Measurements from ENCODE around the gene C12orf75.
"Not testable (repeated sequence)": the region's sequence is repeated elsewhere in the genome, so short reads cannot be mapped to it uniquely, and the experiment has no call there.

C12orf75 gene

GRCh38 chr12:105393587-105393986 lies 63.1 kb downstream of the C12orf75 start:
- H3K36me3 ChIP-seq (ENCODE audit: insufficient read depth, low read length) = no peaks in the 10 kb centered on the region
- TF ChIP-seq FOXP2 (optimal IDR thresholded peaks at IDR 0.05; ENCODE audit: control extremely low read depth, extremely low read length, insufficient read depth) = no peak
- no peak for TF ChIP-seq EZH2 (IDR thresholded peaks at IDR 0.05)
- no peak for TF ChIP-seq POLR2AphosphoS5 (IDR thresholded peaks at IDR 0.05; ENCODE audit: borderline replicate concordance, low read depth, low read length)
- no peaks in the 10 kb centered on the region for H3K9me3 ChIP-seq (ENCODE audit: low read depth, low read length)
- H3K9ac ChIP-seq (ENCODE audit: insufficient read length) = no peak overlapping the region
- no peak for DNase-seq (ENCODE audit: low read depth, low spot score)
- no peak overlapping the region for H3K27ac ChIP-seq
- H3K4me3 ChIP-seq = no peak overlapping the region

GRCh38 chr12:105396024-105396423 lies 65.5 kb downstream of the C12orf75 start:
- H3K9me3 ChIP-seq (ENCODE audit: low read depth, low read length) = no peaks in the 10 kb centered on the region
- no peaks in the 10 kb centered on the region for H3K36me3 ChIP-seq (ENCODE audit: insufficient read depth, low read length)
- no peak for DNase-seq (ENCODE audit: low read depth, low spot score)
- H3K27ac ChIP-seq = no peak overlapping the region
- no peak overlapping the region for H3K4me3 ChIP-seq
- no peak overlapping the region for H3K9ac ChIP-seq (ENCODE audit: insufficient read length)
- TF ChIP-seq POLR2AphosphoS5 (IDR thresholded peaks at IDR 0.05; ENCODE audit: borderline replicate concordance, low read depth, low read length) = no peak
- no peak for TF ChIP-seq EZH2 (IDR thresholded peaks at IDR 0.05)
- no peak for TF ChIP-seq FOXP2 (optimal IDR thresholded peaks at IDR 0.05; ENCODE audit: control extremely low read depth, extremely low read length, insufficient read depth)

- H3K27ac ChIP-seq = no peak overlapping the region
- H3K4me3 ChIP-seq = no peak overlapping the region
- no peaks in the 10 kb centered on the region for H3K9me3 ChIP-seq (ENCODE audit: low read depth, low read length)
- H3K36me3 ChIP-seq (ENCODE audit: insufficient read depth, low read length) = no peaks in the 10 kb centered on the region
- TF ChIP-seq FOXP2 (optimal IDR thresholded peaks at IDR 0.05; ENCODE audit: control extremely low read depth, extremely low read length, insufficient read depth) (no peak), POLR2AphosphoS5 (IDR thresholded peaks at IDR 0.05; ENCODE audit: borderline replicate concordance, low read depth, low read length) (no peak), EZH2 (IDR thresholded peaks at IDR 0.05) (no peak)
- DNase-seq (ENCODE audit: low read depth, low spot score) = no peak
- H3K9ac ChIP-seq (ENCODE audit: insufficient read length) = no peak overlapping the region
Measured at GRCh38 chr12:105396983-105397382, 66.5 kb downstream of the C12orf75 start.

- Histone ChIP-seq H3K36me3 (ENCODE audit: insufficient read depth, low read length) (no peaks in the 10 kb centered on the region), H3K4me3 (no peak overlapping the region), H3K27ac (no peak overlapping the region), H3K9me3 (ENCODE audit: low read depth, low read length) (no peaks in the 10 kb centered on the region), H3K9ac (ENCODE audit: insufficient read length) (no peak overlapping the region)
- DNase-seq (ENCODE audit: low read depth, low spot score) = no peak
- no peak for TF ChIP-seq EZH2 (IDR thresholded peaks at IDR 0.05)
- no peak for TF ChIP-seq POLR2AphosphoS5 (IDR thresholded peaks at IDR 0.05; ENCODE audit: borderline replicate concordance, low read depth, low read length)
- no peak for TF ChIP-seq FOXP2 (optimal IDR thresholded peaks at IDR 0.05; ENCODE audit: control extremely low read depth, extremely low read length, insufficient read depth)
Measured at GRCh38 chr12:105398930-105399329, 68.4 kb downstream of the C12orf75 start.

GRCh38 chr12:105399428-105400081 lies 69.1 kb downstream of the C12orf75 start:
- H3K4me3 ChIP-seq = no peak overlapping the region
- no peak overlapping the region for H3K9ac ChIP-seq (ENCODE audit: insufficient read length)
- H3K9me3 ChIP-seq (ENCODE audit: low read depth, low read length) = no peaks in the 10 kb centered on the region
- no peak for TF ChIP-seq EZH2 (IDR thresholded peaks at IDR 0.05)
- no peak for TF ChIP-seq POLR2AphosphoS5 (IDR thresholded peaks at IDR 0.05; ENCODE audit: borderline replicate concordance, low read depth, low read length)
- no peak overlapping the region for H3K27ac ChIP-seq
- no peak for DNase-seq (ENCODE audit: low read depth, low spot score)
- no peaks in the 10 kb centered on the region for H3K36me3 ChIP-seq (ENCODE audit: insufficient read depth, low read length)

- TF ChIP-seq POLR2AphosphoS5 (IDR thresholded peaks at IDR 0.05; ENCODE audit: borderline replicate concordance, low read depth, low read length) = no peak
- no peak for TF ChIP-seq EZH2 (IDR thresholded peaks at IDR 0.05)
- TF ChIP-seq FOXP2 (optimal IDR thresholded peaks at IDR 0.05; ENCODE audit: control extremely low read depth, extremely low read length, insufficient read depth) = no peak
- Histone ChIP-seq H3K9me3 (ENCODE audit: low read depth, low read length) (no peaks in the 10 kb centered on the region), H3K27ac (no peak overlapping the region), H3K36me3 (ENCODE audit: insufficient read depth, low read length) (no peaks in the 10 kb centered on the region), H3K4me3 (no peak overlapping the region), H3K9ac (ENCODE audit: insufficient read length) (no peak overlapping the region)
- DNase-seq (ENCODE audit: low read depth, low spot score) = no peak
Measured at GRCh38 chr12:105400227-105400626, 69.7 kb downstream of the C12orf75 start.

GRCh38 chr12:105401198-105401597 lies 70.7 kb downstream of the C12orf75 start:
- H3K9ac ChIP-seq (ENCODE audit: insufficient read length) = no peak overlapping the region
- no peak for DNase-seq (ENCODE audit: low read depth, low spot score)
- TF ChIP-seq EZH2 (IDR thresholded peaks at IDR 0.05) = no peak
- no peak for TF ChIP-seq FOXP2 (optimal IDR thresholded peaks at IDR 0.05; ENCODE audit: control extremely low read depth, extremely low read length, insufficient read depth)
- TF ChIP-seq POLR2AphosphoS5 (IDR thresholded peaks at IDR 0.05; ENCODE audit: borderline replicate concordance, low read depth, low read length) = no peak

GRCh38 chr12:105402366-105402765 lies 71.9 kb downstream of the C12orf75 start:
- DNase-seq (ENCODE audit: low read depth, low spot score) = no peak
- no peak overlapping the region for H3K9ac ChIP-seq (ENCODE audit: insufficient read length)
- no peaks in the 10 kb centered on the region for H3K9me3 ChIP-seq (ENCODE audit: low read depth, low read length)
- H3K36me3 ChIP-seq (ENCODE audit: insufficient read depth, low read length) = no peaks in the 10 kb centered on the region
- H3K27ac ChIP-seq = no peak overlapping the region
- TF ChIP-seq FOXP2 (optimal IDR thresholded peaks at IDR 0.05; ENCODE audit: control extremely low read depth, extremely low read length, insufficient read depth) (no peak), POLR2AphosphoS5 (IDR thresholded peaks at IDR 0.05; ENCODE audit: borderline replicate concordance, low read depth, low read length) (no peak), EZH2 (IDR thresholded peaks at IDR 0.05) (no peak)
- H3K4me3 ChIP-seq = no peak overlapping the region

More at GRCh38 chr12:105401198-105401597, 70.7 kb downstream of the C12orf75 start:
- H3K36me3 ChIP-seq (ENCODE audit: insufficient read depth, low read length) = no peaks in the 10 kb centered on the region
- no peak overlapping the region for H3K27ac ChIP-seq
- no peak overlapping the region for H3K4me3 ChIP-seq
- H3K9me3 ChIP-seq (ENCODE audit: low read depth, low read length) = no peaks in the 10 kb centered on the region

GRCh38 chr12:105403095-105403494 lies 72.6 kb downstream of the C12orf75 start:
- Histone ChIP-seq H3K9ac (ENCODE audit: insufficient read length) (no peak overlapping the region), H3K4me3 (no peak overlapping the region), H3K36me3 (ENCODE audit: insufficient read depth, low read length) (no peaks in the 10 kb centered on the region), H3K9me3 (ENCODE audit: low read depth, low read length) (no peaks in the 10 kb centered on the region), H3K27ac (no peak overlapping the region)
- DNase-seq (ENCODE audit: low read depth, low spot score) = no peak
- TF ChIP-seq FOXP2 (optimal IDR thresholded peaks at IDR 0.05; ENCODE audit: control extremely low read depth, extremely low read length, insufficient read depth) = no peak
- no peak for TF ChIP-seq POLR2AphosphoS5 (IDR thresholded peaks at IDR 0.05; ENCODE audit: borderline replicate concordance, low read depth, low read length)
- TF ChIP-seq EZH2 (IDR thresholded peaks at IDR 0.05) = no peak

- not testable (repeated sequence) for H3K9me3 ChIP-seq (ENCODE audit: low read depth, low read length); H3K4me3 ChIP-seq; H3K27ac ChIP-seq; H3K36me3 ChIP-seq (ENCODE audit: insufficient read depth, low read length); H3K9ac ChIP-seq (ENCODE audit: insufficient read length); DNase-seq (ENCODE audit: low read depth, low spot score)
Measured at GRCh38 chr12:105404134-105404533, 73.6 kb downstream of the C12orf75 start.

All from SK-N-MC (cell line).